H1 (cell line): ENCODE measurements around the gene RASAL1. TPM values are rescaled to one million over a fixed set of nuclear protein-coding genes. Genes with fewer than 3 reads are reported as not detected.
"Not testable (repeated sequence)": the region's sequence is repeated elsewhere in the genome, so short reads cannot be mapped to it uniquely, and the experiment has no call there.

ENCODE experiments used
- CTCF ChIA-PET: fragments of 300-600 bp; sonication (Branson Sonifier 250); formaldehyde crosslinking; loops from one replicate; lab custom pipeline; 2021; ENCODE audit not compliant: partially characterized antibody; lab: Charles Lee
- POLR2A ChIA-PET: fragments of 300-600 bp; sonication (Branson Sonifier 250); formaldehyde crosslinking; loops from one replicate; lab custom pipeline; 2021; ENCODE audit warnings: inconsistent platforms; ENCODE audit not compliant: partially characterized antibody; lab: Charles Lee
- DNase-seq, 2 experiments: peaks; one replicate each; pipeline versions ENCODE4 v3.0.0 to v3.0.0-alpha.2; 2010 to 2022; ENCODE audit warnings: low spot score in 2 of 2, low read depth in 1 of 2, mixed read lengths in 1 of 2
- FAIRE-seq: peaks from 2 replicates; lab custom pipeline; 2011; peaks lifted over from hg19 to GRCh38; lab: Jason Lieb, UNC
- H2AFZ ChIP-seq: 2 replicates; pipeline ENCODE4 v1.8.1; 2012; ENCODE audit warnings: low read length, inconsistent platforms
- H2AK5ac ChIP-seq: 2 replicates; pipeline ENCODE4 v1.6.1; 2013; ENCODE audit warnings: low read depth, low read length
- H2BK120ac ChIP-seq: replicated peaks from 2 replicates; pipeline ENCODE3; 2013; ENCODE audit warnings: low read depth, low read length, inconsistent platforms
- H2BK12ac ChIP-seq: 2 replicates; pipeline ENCODE4 v1.6.1; 2013; ENCODE audit warnings: low read depth, low read length
- H2BK15ac ChIP-seq: 2 replicates; pipeline ENCODE4 v1.6.1; 2013; ENCODE audit warnings: low read length
- H2BK20ac ChIP-seq: 2 replicates; pipeline ENCODE4 v1.6.1; 2013; ENCODE audit warnings: low read length
- H2BK5ac ChIP-seq: 2 replicates; pipeline ENCODE4 v1.6.1; 2013; ENCODE audit warnings: low read depth, low read length
- H3K14ac ChIP-seq: 2 replicates; pipeline ENCODE4 v1.6.1; 2013; ENCODE audit warnings: inconsistent platforms; ENCODE audit not compliant: insufficient read length
- H3K18ac ChIP-seq: 2 replicates; pipeline ENCODE4 v1.6.1; 2013; ENCODE audit warnings: low read length; ENCODE audit errors: extremely low read depth
- H3K23ac ChIP-seq: 2 replicates; pipeline ENCODE4 v1.6.1; 2013; ENCODE audit warnings: inconsistent platforms; ENCODE audit not compliant: insufficient read length
- H3K23me2 ChIP-seq: 2 replicates; pipeline ENCODE4 v1.6.1; 2013; ENCODE audit warnings: low read depth, low read length
- H3K27ac ChIP-seq: 2 replicates; pipeline ENCODE4 v1.6.1; 2011; ENCODE audit warnings: low read depth, low read length, inconsistent platforms
- H3K27me3 ChIP-seq, 4 experiments: replicated peaks in 1 of 4; 1 replicate in 1 of 4; 2 replicates in 3 of 4; pipeline versions ENCODE4 v1.6.1 to v1.8.1; 2011 to 2013; ENCODE audit warnings: low read length in 3 of 4, mild to moderate bottlenecking in 3 of 4, inconsistent platforms in 2 of 4, mixed read lengths in 2 of 4, moderate library complexity in 1 of 4; ENCODE audit not compliant: control insufficient read depth in 3 of 4, insufficient read depth in 3 of 4; ENCODE audit errors: extremely low read depth in 1 of 4
- H3K36me3 ChIP-seq, 4 experiments: 2 replicates each; pipeline versions ENCODE4 v1.6.1 to v1.8.1; 2011 to 2013; ENCODE audit warnings: mild to moderate bottlenecking in 4 of 4, low read length in 3 of 4, moderate library complexity in 2 of 4, control low read depth in 1 of 4, inconsistent platforms in 1 of 4; ENCODE audit not compliant: insufficient read depth in 4 of 4, control insufficient read depth in 2 of 4
- H3K4ac ChIP-seq: replicated peaks from 2 replicates; pipeline ENCODE3; 2013; ENCODE audit warnings: low read length, low read depth, mixed read lengths, inconsistent platforms; ENCODE audit not compliant: insufficient read length
- H3K4me1 ChIP-seq, 4 experiments: replicated peaks in 1 of 4; 1 replicate in 1 of 4; 2 replicates in 3 of 4; pipeline versions ENCODE4 v1.6.1 to v1.8.1; 2011 to 2013; ENCODE audit warnings: low read length in 3 of 4, inconsistent platforms in 2 of 4, mixed read lengths in 1 of 4; ENCODE audit not compliant: insufficient read depth in 4 of 4, control insufficient read depth in 3 of 4
- H3K4me2 ChIP-seq, 2 experiments: 2 replicates each; pipeline versions ENCODE4 v1.6.1 to v1.8.1; 2011 to 2013; ENCODE audit warnings: low read depth in 2 of 2, low read length in 2 of 2, control low read depth in 1 of 2, inconsistent platforms in 1 of 2, mild to moderate bottlenecking in 1 of 2; ENCODE audit not compliant: insufficient read depth in 1 of 2
- H3K4me3 ChIP-seq, 4 experiments: fragments of 200-600, 300-600 bp in 1 of 4; sonication (generic), shearing (Covaris generic), sonication (Bioruptor Twin) in 1 of 4; 2 replicates each; pipeline versions ENCODE4 v1.5.1 to v1.8.1; 2011 to 2016; ENCODE audit warnings: low read length in 4 of 4, low read depth in 3 of 4, control low read depth in 2 of 4, inconsistent platforms in 2 of 4, mild to moderate bottlenecking in 2 of 4, mixed read lengths in 1 of 4, moderate library complexity in 1 of 4; ENCODE audit not compliant: insufficient read depth in 2 of 4; ENCODE audit errors: extremely low read depth in 1 of 4
- H3K56ac ChIP-seq: replicated peaks from 2 replicates; pipeline ENCODE3; 2013; ENCODE audit warnings: low read depth, mild to moderate bottlenecking, mixed read lengths, low read length, inconsistent platforms; ENCODE audit not compliant: insufficient read length
- H3K79me1 ChIP-seq: 2 replicates; pipeline ENCODE4 v1.6.1; 2013; ENCODE audit warnings: low read depth, low read length, control low read depth
- H3K79me2 ChIP-seq, 2 experiments: 2 replicates each; pipeline versions ENCODE4 v1.6.1 to v1.8.1; 2012 to 2013; ENCODE audit warnings: low read length in 2 of 2, mild to moderate bottlenecking in 2 of 2, inconsistent platforms in 1 of 2; ENCODE audit not compliant: insufficient read depth in 2 of 2, control insufficient read depth in 1 of 2
- H3K9ac ChIP-seq, 4 experiments: replicated peaks in 1 of 4; 1 replicate in 1 of 4; 2 replicates in 3 of 4; pipeline versions ENCODE4 v1.6.1 to v1.8.1; 2011 to 2013; ENCODE audit warnings: low read depth in 3 of 4, low read length in 3 of 4, control low read depth in 2 of 4, mild to moderate bottlenecking in 2 of 4, moderate library complexity in 2 of 4, inconsistent platforms in 1 of 4; ENCODE audit errors: extremely low read depth in 1 of 4
- H3K9me3 ChIP-seq, 2 experiments: 2 replicates each; pipeline versions ENCODE4 v1.6.1 to v1.8.1; 2012 to 2013; ENCODE audit warnings: mild to moderate bottlenecking in 2 of 2, moderate library complexity in 2 of 2, control low read depth in 1 of 2, inconsistent platforms in 1 of 2, low read depth in 1 of 2, low read length in 1 of 2, mixed read lengths in 1 of 2; ENCODE audit not compliant: insufficient read depth in 2 of 2
- H4K20me1 ChIP-seq, 2 experiments: replicated peaks in 1 of 2; 2 replicates each; pipeline versions ENCODE3 to v1.8.1; 2011 to 2013; ENCODE audit warnings: inconsistent platforms in 2 of 2, low read length in 2 of 2, mild to moderate bottlenecking in 1 of 2; ENCODE audit not compliant: insufficient read depth in 2 of 2, control insufficient read depth in 1 of 2
- H4K5ac ChIP-seq: 2 replicates; pipeline ENCODE4 v1.6.1; 2013; ENCODE audit warnings: low read length, low read depth, mixed read lengths, inconsistent platforms; ENCODE audit not compliant: insufficient read length
- H4K8ac ChIP-seq: 2 replicates; pipeline ENCODE4 v1.8.0; 2013; ENCODE audit warnings: mild to moderate bottlenecking, moderate library complexity, low read length, inconsistent platforms; ENCODE audit not compliant: insufficient read depth; ENCODE audit errors: extremely low read depth
- H4K91ac ChIP-seq: replicated peaks from 2 replicates; pipeline ENCODE3; 2013; ENCODE audit warnings: low read length, mixed read lengths, inconsistent platforms; ENCODE audit not compliant: insufficient read length
- WGBS, 2 experiments: shearing (Covaris generic) in 1 of 2; methylation state at CpG; one replicate each; pipeline versions ENCODE4 v1.1.6 to v1.1.7; 2013 to 2015; ENCODE audit warnings: low lambda C conversion rate in 2 of 2, mixed read lengths in 2 of 2, inconsistent platforms in 1 of 2, low coverage in 1 of 2, missing lambda C conversion rate in 1 of 2; ENCODE audit not compliant: insufficient replicate concordance in 2 of 2, insufficient coverage in 1 of 2, insufficient read length in 1 of 2; ENCODE audit errors: extremely low coverage in 1 of 2, missing lambda C conversion rate in 1 of 2; 5-methylcytosine and 5-hydroxymethylcytosine counted together
- polyA plus RNA-seq, 7 experiments: library from polyadenylated mRNA; depleted of rRNA in 3 of 7; stranded (reverse) in 5 of 7; unstranded in 2 of 7; fragments of >200 nt in 5 of 7; fragments of 200-250 nt in 2 of 7; gene quantifications; 1 replicate in 5 of 7; 2 replicates in 1 of 7; 4 replicates in 1 of 7; pipeline versions ENCODE4 v1.2.1 to v1.2.3, GENCODE V29; 2011 to 2013; ENCODE audit warnings: missing spikeins in 2 of 7, mixed read lengths in 2 of 7
- total RNA-seq: library from RNA; stranded (reverse); fragmentation: NEBNext Ultra II Directional; extraction: Animal tissue kit (Norgen Biotek cat#: 25700); gene quantifications from 2 replicates; pipeline ENCODE4 v1.2.1, GENCODE V29; 2021

Gene RASAL1
- total and polyA plus RNA-seq, 2 of the 8 experiments (the other 6 are each of a cell fraction or from before 2014, with no cell fraction given): 3.7 to 5.0 TPM

DNA sequence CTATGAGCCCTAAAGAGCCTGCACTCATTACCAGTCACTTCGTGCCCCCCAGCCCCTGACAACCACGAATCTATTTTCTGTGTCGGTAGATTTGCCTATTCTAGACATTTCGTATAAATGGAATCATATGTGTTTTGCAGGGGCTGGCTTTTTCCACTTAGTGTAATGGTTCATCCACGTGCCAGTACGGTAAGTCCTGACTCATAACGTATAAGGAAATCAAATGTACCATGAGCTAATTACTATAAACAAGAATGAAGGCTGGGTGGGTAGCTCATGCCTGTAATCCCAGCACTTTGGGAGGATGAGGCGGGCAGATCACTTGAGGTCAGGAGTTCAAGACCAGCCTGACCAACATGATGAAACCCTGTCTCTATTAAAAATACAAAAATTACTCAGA, 17.9 kb downstream of the RASAL1 start:
- H3K36me3 ChIP-seq, H3K14ac ChIP-seq, H2AK5ac ChIP-seq, H3K27ac ChIP-seq, H3K4me3 ChIP-seq, H4K91ac ChIP-seq, H4K8ac ChIP-seq, H3K56ac ChIP-seq, H3K4me1 ChIP-seq, H3K4ac ChIP-seq, H4K5ac ChIP-seq, H3K79me1 ChIP-seq, H2BK20ac ChIP-seq, H3K9me3 ChIP-seq, H2BK5ac ChIP-seq, H3K79me2 ChIP-seq, H4K20me1 ChIP-seq, H3K9ac ChIP-seq, H3K18ac ChIP-seq, H2BK12ac ChIP-seq, H3K23ac ChIP-seq, H2BK15ac ChIP-seq, H3K4me2 ChIP-seq, H2BK120ac ChIP-seq, H3K27me3 ChIP-seq, DNase-seq, H3K23me2 ChIP-seq, FAIRE-seq, H2AFZ ChIP-seq, POLR2A ChIA-PET: not testable (repeated sequence)
- CTCF ChIA-PET: interaction anchor here (0.8 to 2.2 kb wide), 12 partner anchors 10 to 124 kb away, joined by 3 to 6 read pairs (median 4); partner anchors contain the start of genes CFAP73 and RASAL1
- WGBS, 2 experiments: 90% methylated on average over 8 of the region's 8 CpGs; no CpG with 5 or more reads in 1 of the 2 experiments
